Glutamatergic neuron (in vitro differentiated cells): ENCODE results near the gene SFI1. TPM values are rescaled to one million over a fixed set of nuclear protein-coding genes. Genes with fewer than 3 reads are reported as not detected.

ENCODE experiments used
- DNase-seq: peaks from one replicate; pipeline ENCODE4 v3.0.0; 2022
- H3K27ac Mint-ChIP-seq: one replicate; pipeline ENCODE4 v1.8.0; 2020; ENCODE audit warnings: mild to moderate bottlenecking, mixed read lengths, inconsistent platforms; ENCODE audit not compliant: unreplicated experiment
- H3K27me3 Mint-ChIP-seq: one replicate; pipeline ENCODE4 v1.8.0; 2020; ENCODE audit warnings: mild to moderate bottlenecking, moderate library complexity, mixed read lengths, inconsistent platforms; ENCODE audit not compliant: unreplicated experiment
- H3K36me3 Mint-ChIP-seq: one replicate; pipeline ENCODE4 v1.8.0; 2020; ENCODE audit warnings: mild to moderate bottlenecking, mixed read lengths, inconsistent platforms; ENCODE audit not compliant: unreplicated experiment
- H3K4me1 Mint-ChIP-seq: one replicate; pipeline ENCODE4 v1.8.0; 2020; ENCODE audit warnings: mild to moderate bottlenecking, low read depth, mixed read lengths, inconsistent platforms; ENCODE audit not compliant: unreplicated experiment
- H3K4me3 Mint-ChIP-seq: one replicate; pipeline ENCODE4 v1.8.0; 2020; ENCODE audit warnings: mild to moderate bottlenecking, mixed read lengths, inconsistent platforms; ENCODE audit not compliant: unreplicated experiment
- H3K9me3 Mint-ChIP-seq: one replicate; pipeline ENCODE4 v1.8.0; 2020; ENCODE audit warnings: mild to moderate bottlenecking, moderate library complexity, mixed read lengths, inconsistent platforms; ENCODE audit not compliant: unreplicated experiment
- total RNA-seq: library from RNA; stranded (reverse); fragmentation: NEBNext Ultra II Directional; extraction: Animal tissue kit (Norgen Biotek cat#: 25700); gene quantifications from one replicate; pipeline ENCODE4 v1.2.1, GENCODE V29; 2021; ENCODE audit not compliant: unreplicated experiment
- TF ChIP-seq, protein P1 (sequence below): fragments of 200-600 bp; sonication (generic); IDR thresholded peaks from one replicate; pipeline ENCODE4 v1.5.0; 2021; ENCODE audit not compliant: partially characterized antibody, unreplicated experiment

The SFI1 gene
- total RNA-seq, 1 donor from 2014 or later, result 48.7 TPM

DNA sequence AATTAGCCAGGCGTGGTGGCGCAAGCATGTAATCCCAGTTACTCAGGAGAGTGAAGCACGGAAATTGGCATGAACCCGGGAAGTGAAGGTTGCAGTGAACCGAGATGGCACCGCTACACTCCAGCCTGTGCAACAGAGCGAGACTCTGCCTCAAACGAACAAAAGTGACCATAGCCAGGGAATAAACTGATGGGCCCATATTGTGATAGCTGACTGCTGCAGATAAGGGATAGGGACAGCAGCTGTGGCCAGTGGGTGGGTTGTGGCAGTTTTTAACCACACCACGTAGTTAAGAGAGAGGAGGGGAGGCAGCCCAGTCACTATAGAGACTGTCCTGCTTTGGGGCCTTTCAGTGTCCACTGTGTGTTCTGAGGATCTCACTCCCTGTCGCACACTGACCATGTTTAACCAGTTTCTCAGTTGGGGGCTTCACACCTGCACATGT lies 106.8 kb downstream of the SFI1 start:
- TF ChIP-seq, protein P1, sequence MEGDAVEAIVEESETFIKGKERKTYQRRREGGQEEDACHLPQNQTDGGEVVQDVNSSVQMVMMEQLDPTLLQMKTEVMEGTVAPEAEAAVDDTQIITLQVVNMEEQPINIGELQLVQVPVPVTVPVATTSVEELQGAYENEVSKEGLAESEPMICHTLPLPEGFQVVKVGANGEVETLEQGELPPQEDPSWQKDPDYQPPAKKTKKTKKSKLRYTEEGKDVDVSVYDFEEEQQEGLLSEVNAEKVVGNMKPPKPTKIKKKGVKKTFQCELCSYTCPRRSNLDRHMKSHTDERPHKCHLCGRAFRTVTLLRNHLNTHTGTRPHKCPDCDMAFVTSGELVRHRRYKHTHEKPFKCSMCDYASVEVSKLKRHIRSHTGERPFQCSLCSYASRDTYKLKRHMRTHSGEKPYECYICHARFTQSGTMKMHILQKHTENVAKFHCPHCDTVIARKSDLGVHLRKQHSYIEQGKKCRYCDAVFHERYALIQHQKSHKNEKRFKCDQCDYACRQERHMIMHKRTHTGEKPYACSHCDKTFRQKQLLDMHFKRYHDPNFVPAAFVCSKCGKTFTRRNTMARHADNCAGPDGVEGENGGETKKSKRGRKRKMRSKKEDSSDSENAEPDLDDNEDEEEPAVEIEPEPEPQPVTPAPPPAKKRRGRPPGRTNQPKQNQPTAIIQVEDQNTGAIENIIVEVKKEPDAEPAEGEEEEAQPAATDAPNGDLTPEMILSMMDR, result no peak
- H3K4me3 Mint-ChIP-seq, result no peak overlapping the region
- peaks cover 2% of the 10 kb centered on the region for H3K9me3 Mint-ChIP-seq
- no peak for DNase-seq
- no peaks in the 10 kb centered on the region for H3K27me3 Mint-ChIP-seq
- H3K4me1 Mint-ChIP-seq, result peaks cover 4% of the 10 kb centered on the region
- H3K36me3 Mint-ChIP-seq, result no peaks in the 10 kb centered on the region
- H3K27ac Mint-ChIP-seq, result no peak overlapping the region

DNA sequence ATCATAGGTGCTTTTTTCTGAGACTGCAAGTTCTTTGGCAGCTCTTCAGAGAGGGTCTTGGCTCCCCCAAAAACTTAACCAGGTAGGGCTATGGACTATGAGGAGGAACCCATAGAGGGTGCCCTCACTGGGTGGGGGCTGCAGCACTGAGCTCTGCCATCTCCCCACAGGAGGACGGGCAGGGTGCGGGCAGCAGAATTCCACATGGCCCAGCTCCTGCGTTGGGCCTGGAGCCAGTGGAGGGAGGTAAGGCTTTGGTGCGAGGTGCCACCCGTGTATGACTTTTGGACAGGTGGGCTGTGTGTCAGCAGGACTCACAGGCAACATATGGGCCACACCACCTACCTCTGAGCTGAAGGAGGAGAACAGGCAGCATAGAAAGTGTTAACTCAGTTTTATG lies 107.2 kb downstream of the SFI1 start:
- Mint-ChIP-seq H3K27ac (no peak overlapping the region), H3K36me3 (peaks cover 4% of the 10 kb centered on the region), H3K4me1 (peaks cover 4% of the 10 kb centered on the region), H3K27me3 (no peaks in the 10 kb centered on the region), H3K4me3 (no peak overlapping the region), H3K9me3 (peaks cover 2% of the 10 kb centered on the region)
- no peak for DNase-seq
- TF ChIP-seq, protein P1, result no peak

DNA sequence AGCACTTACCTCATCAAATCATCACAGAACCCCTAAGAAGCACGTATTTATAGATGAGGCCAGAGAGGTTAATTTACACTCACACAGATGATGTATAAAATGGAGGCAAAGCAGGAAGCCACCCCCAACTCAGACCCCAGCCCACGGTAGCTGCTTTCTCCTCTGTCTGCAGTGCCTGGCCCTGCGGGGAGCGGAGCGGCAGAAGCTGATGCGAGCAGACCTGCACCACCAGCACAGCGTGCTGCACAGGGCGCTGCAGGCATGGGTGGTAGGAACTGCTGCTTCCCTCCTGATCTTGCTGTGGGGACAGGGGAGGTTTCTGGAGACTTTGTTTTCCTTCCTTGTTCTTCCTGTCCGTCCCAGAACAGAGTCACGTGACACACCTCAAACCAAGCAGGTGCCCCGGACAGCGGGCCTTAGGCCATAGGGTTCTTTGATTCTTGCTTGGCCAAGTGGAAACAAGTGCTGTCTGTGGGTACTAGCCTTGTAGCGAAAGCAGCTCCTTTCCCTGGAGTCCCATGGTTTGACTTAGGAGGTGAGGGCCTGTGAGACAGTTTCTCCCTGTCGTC lies 107.9 kb downstream of the SFI1 start:
- TF ChIP-seq, protein P1, result no peak
- H3K4me3 Mint-ChIP-seq, result no peak overlapping the region
- no peak for DNase-seq
- peaks cover 2% of the 10 kb centered on the region for H3K9me3 Mint-ChIP-seq
- H3K27ac Mint-ChIP-seq, result no peak overlapping the region
- peaks cover 4% of the 10 kb centered on the region for H3K4me1 Mint-ChIP-seq
- no peaks in the 10 kb centered on the region for H3K27me3 Mint-ChIP-seq
- peaks cover 4% of the 10 kb centered on the region for H3K36me3 Mint-ChIP-seq

DNA sequence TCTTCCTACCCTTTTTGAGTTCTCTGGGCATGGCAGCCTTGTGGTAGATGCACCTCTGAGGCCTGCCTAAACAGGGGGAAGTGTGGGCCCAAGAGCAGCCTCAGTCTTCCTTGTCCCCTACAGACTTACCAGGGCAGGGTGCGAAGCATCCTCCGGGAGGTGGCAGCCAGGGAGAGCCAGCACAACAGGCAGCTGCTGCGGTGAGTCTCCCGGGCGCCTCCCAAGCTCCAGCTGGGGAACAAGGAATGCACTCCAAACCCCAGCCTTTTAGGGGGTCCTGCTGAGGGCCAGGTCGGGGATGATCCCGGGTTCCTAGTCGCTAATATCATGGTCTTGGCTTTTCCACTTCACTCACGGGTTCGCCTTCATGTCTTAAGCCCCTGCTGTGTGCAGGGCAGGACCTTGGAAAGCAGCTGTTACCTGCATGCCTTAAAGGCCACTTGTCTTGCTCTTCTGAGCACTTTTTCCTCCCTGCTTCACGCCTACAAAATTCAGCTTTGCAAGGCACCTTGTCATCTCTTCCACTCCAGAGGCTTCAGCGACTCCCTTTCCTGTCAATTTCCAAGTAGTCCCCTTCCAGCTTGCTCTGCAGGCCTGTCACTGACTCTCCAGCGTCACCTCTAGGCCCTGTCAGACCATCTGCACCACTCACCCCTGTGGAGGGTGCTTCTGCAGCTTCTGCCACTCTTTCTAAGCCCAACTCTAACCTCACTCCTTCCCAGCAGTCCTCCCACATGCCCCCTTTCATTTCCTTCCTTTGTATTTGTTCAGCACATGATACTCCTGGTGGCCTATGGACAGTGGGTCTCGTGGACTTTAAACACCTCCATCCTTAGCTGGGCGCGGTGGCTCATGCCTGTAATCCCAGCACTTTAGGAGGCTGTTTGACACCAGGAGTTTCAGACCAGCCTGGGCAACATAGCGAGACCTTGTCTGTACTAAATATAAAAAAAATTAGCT lies 108.7 kb downstream of the SFI1 start:
- H3K36me3 Mint-ChIP-seq, result peaks cover 4% of the 10 kb centered on the region
- TF ChIP-seq, protein P1, result no peak
- no peak for DNase-seq
- peaks cover 4% of the 10 kb centered on the region for H3K4me1 Mint-ChIP-seq
- H3K9me3 Mint-ChIP-seq, result peaks cover 2% of the 10 kb centered on the region
- H3K27me3 Mint-ChIP-seq, result no peaks in the 10 kb centered on the region
- H3K4me3 Mint-ChIP-seq, result no peak overlapping the region
- H3K27ac Mint-ChIP-seq, result no peak overlapping the region
